ENCODE measurements around the gene TBCC.
"Not testable (repeated sequence)": the region's sequence is repeated elsewhere in the genome, so short reads cannot be mapped to it uniquely, and the experiment has no call there.

TBCC gene

GRCh38 chr6:42729731-42730130 lies 16.2 kb downstream of the TBCC start:
- DNase-seq (ENCODE audit: low read depth) = no peak

DNA sequence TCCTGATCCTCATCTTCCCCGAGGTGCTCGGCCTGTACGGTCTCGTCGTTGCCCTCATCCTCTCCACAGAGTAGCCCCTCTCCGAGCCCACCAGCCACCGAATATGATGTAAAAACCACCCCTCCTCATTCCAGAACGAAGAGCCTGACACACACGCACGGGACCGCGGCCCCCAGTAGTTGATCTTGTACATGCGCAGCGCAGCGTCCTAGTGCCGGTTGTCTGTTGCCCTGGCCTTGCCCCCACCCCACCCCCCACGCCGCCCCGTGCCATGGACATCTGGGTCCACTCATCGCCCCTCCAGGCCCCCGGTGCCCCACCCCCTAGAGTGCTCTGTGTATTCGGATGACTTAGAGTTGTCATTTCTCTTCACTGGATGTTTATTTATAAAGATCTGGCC lies 18.3 kb downstream of the TBCC start:
- DNase-seq (ENCODE audit: low read depth) = no peak

DNA sequence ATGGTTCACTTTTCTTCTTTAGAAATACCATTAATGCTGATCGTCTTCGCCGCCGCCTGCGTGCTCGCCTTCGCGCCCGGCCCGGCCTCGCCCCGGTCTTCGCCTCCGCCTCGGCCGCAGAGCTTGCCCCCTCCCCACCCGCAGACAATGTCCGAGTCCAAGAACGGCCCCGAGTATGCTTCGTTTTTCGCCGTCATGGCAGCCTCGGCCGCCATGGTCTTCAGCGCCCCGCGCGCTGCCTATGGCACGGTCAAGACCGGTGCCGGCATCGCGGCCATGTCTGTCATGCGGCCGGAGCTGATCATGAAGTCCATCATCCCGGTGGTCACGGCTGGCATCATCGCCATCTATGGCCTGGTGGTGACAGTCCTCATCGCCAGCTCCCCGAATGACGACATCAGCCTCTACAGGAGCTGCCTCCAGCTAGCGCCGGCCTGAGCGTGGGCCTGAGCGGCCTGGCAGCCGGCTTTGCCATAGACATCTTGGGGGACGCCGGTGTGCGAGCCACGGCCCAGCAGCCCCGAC lies 18.8 kb downstream of the TBCC start:
- no peak for DNase-seq (ENCODE audit: low read depth)

- peak; percentile 33 for DNase-seq (ENCODE audit: low read depth)
Observed at GRCh38 chr6:42726485-42727086, 19.3 kb downstream of the TBCC start.

DNA sequence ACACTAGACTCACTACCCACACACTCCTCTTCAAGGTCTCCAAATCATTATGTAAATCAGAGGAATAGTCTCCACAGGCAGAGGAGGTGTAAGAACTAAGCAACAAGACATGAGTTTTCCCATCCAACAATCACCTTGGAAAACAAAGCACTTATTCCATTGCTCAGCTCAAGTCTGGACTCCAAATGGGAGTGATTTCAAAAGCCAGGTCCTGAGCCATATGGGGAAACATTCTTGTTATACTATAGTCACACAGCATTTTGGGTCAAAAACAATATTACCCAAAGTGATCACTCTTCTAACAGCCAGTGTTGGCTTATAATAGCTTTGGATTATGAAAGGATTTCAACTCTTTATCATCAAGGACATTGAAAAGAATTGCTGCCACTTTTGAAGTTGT lies 19.9 kb downstream of the TBCC start:
- no peak for DNase-seq (ENCODE audit: low read depth)

- DNase-seq (ENCODE audit: low read depth) = no peak
Observed at GRCh38 chr6:42724825-42725224, 21.1 kb downstream of the TBCC start.

DNA sequence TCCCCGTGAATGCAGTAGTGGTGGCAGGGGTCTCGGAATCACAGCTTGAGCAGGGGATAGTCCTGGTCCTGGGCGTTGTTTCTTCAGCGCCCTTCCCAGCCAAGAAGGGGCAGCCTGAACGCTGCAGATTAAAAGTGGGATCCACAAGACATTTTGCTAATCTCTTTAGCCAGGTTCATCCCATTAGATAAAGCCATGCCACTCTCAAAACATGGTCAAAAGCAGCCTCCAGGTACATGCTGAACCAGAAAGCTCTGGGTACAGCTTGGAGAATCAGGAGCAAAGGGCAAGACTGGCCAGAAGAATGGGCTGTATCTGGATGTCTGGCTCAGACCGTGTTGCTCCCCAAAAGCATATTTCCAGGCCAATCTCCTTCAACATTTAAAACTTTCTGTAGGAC lies 23.4 kb downstream of the TBCC start, which contains the start of gene PRPH2:
Gene PRPH2, minus strand, starts transcription at position 101 of the 400 bp plus-strand sequence. CDS start 263 bp downstream, outside the sequence.
- DNase-seq (ENCODE audit: low read depth) = no peak

GRCh38 chr6:42720739-42721138 lies 25.2 kb downstream of the TBCC start:
- no peak for DNase-seq (ENCODE audit: low read depth)

- DNase-seq (ENCODE audit: low read depth) = no peak
Observed at GRCh38 chr6:42715871-42716270, 30.0 kb downstream of the TBCC start.

- DNase-seq (ENCODE audit: low read depth) = no peak
Observed at GRCh38 chr6:42714098-42714761, 31.7 kb downstream of the TBCC start.

GRCh38 chr6:42711930-42712329 lies 34.0 kb downstream of the TBCC start:
- no peak for DNase-seq (ENCODE audit: low read depth)

- no peak for DNase-seq (ENCODE audit: low read depth)
Observed at GRCh38 chr6:42710316-42710715, 35.6 kb downstream of the TBCC start.

- no peak for DNase-seq (ENCODE audit: low read depth)
Observed at GRCh38 chr6:42709871-42710270, 36.0 kb downstream of the TBCC start.

GRCh38 chr6:42708096-42708495 lies 37.8 kb downstream of the TBCC start:
- DNase-seq (ENCODE audit: low read depth) = no peak

DNA sequence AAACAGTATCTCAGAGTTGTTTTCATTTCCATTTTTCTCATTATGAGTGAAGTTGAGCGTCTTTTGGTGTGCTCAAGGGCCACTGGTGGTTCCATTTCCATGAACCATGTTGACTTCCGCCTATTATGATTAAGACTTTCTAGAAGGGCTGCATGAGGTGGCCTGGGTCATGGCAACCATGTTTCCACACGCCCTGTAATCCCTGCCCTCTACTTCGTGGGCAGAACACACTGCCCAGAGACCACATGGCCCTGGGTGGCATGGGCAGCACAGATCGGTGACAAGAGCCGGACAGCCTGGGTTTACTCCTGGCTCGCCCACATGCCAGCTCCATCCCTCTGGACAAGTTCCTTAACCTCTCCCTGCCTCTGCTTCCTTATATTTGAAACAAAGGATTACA lies 38.3 kb downstream of the TBCC start:
- no peak for DNase-seq (ENCODE audit: low read depth)

DNA sequence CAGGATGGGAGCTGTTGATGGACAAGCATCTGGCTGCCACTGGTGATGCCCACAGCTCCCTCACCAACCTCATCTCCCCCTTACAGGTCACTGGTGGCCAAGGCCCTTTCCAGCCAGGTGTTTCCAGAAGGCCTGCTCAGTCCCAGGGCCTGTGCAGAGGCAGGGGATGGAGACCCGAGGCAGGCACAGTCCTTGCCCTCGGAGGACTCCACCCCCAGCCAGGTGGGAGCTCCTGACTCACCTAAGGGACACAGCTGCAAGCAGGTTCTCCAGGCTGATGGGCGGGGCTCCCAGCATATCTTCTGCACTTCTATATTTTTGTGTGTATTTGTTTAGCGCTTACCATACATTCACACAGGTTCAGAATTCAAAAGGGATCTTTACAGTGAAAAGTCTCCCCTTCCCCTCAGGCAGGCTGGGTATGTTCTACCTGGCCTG lies 40.9 kb downstream of the TBCC start:
- no peak for DNase-seq (ENCODE audit: low read depth)

DNA sequence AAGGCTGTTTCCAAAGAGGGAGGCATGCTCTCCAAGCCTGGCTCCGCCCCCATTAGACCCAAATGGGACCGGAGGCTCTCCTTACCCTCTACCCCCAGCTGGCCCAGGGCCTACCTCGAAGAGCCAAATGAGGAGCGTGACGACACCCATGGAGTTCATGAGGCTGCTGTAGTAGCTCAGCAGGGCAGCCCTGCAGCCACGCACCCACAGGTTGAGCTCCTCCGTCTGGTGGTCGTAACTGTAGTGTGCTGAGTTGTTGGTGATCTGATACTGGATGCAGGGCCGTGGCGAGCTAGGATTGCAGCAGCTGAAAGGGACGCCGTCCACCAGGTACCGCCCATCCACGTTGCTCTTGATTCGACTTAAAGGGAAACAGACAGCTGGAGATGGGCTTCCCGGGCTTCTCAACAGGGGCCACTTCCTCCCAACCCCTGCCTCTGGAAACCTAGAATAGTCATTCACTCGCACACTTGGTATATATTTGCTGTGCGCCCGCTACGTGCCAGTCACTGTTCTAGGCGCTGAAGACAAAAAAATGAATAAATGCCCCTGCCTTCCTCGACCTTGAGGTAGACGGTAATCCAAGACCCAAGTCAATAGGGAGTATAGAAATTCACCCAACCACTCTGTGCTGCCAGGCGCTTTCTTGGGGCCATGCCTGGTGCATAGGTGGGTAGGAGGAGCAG lies 41.5 kb downstream of the TBCC start:
- no peak for DNase-seq (ENCODE audit: low read depth)

DNA sequence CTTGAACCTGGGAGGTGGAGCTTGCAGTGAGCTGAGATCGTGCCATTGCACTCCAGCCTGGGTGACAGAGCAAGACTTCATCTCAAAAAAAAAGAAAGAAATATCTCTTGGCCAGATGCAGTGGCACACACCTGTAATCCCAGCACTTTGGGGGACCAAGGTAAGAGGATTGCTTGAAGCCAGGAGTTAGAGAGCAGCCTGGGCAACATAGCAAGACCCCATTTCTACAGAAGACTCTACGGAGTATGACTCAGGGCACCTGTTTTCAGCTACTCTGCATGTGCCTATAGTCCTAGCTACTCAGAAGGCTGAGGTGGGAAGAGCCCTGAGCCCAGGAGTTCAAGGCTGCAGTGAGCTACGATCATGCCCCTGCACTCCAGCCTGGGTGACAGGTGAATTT lies 43.1 kb downstream of the TBCC start:
- not testable (repeated sequence) for DNase-seq (ENCODE audit: low read depth)

GRCh38 chr6:42702200-42702599 lies 43.7 kb downstream of the TBCC start:
- DNase-seq (ENCODE audit: low read depth) = no peak

- DNase-seq (ENCODE audit: low read depth) = no peak
Observed at GRCh38 chr6:42698217-42698616, 47.7 kb downstream of the TBCC start.

GRCh38 chr6:42697268-42697655 lies 48.6 kb downstream of the TBCC start:
- no peak for DNase-seq (ENCODE audit: low read depth)

DNA sequence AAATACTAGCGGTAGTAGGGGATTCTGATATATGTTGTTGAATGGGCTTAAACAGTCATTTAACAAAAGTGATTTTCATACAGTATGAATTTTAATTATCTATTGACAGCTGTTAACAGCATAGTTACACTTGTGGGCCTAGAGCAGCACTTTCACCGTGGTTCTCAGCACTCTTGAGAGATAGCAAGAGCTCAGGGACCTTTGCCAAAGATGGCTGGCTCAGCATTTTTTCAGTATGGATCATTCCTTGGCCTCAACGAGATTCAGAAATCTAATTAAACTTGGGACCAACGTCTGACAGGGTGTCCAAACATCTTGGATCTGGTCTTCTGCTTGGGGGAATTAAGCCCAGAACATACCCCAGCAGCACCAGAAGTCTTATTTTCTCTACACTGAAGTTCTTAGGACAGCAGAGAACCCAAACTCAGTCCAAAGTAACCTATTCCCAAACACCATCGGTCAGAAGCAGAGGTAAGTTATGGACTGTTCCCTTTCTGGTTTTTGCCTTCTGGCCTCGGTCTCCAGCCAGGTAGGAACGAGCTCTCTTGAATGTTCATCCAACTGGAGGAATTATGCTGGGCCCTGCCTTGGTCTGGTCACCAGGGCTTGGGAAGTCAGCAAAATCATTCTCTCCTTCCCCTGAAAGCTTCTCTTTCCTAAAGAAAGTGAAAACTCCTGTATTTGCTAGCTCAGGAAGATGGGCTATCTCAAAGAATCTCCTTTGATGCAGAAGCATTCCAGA lies 49.2 kb downstream of the TBCC start:
- no peak for DNase-seq (ENCODE audit: low read depth)
